ENCODE results near the gene GPC5. TPM values are rescaled to one million over a fixed set of nuclear protein-coding genes. Genes with fewer than 3 reads are reported as not detected.
"Not testable (repeated sequence)": the region's sequence is repeated elsewhere in the genome, so short reads cannot be mapped to it uniquely, and the experiment has no call there.

Gene GPC5
- total and polyA plus RNA-seq, 7 donors: 0.23 TPM; not detected in 6

DNA sequence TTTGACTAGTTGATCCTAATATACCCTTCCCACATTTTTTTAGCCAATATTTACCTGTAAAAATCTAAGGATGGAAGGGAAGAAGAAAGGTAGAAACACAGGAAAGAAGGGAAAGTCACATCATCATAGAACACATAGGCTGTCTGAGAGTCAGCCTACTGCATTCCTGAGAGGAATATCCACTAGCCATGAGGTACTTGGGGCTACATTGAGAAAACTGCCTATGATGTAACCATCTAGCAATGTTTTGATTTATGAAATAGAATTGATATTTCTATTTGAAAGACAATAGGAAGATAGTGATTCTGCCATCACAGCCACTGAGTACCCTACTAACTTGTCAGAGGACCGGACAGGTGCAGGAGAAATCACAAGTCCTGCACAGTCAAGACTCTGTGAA, 873.8 kb downstream of the GPC5 start:
- DNase-seq (no peak), ATAC-seq (no peak)
- no peaks in the 10 kb centered on the region for H3K9me3 ChIP-seq
- H3K36me3 ChIP-seq (ENCODE audit: insufficient read depth in 1 of 2, low read depth in 1 of 2): no peaks in the 10 kb centered on the region
- H3K4me3 ChIP-seq: no peak overlapping the region
- no peaks in the 10 kb centered on the region for H3K27me3 ChIP-seq (ENCODE audit: insufficient read depth in 3 of 3, low read length in 2 of 3)
- 86 to 92% (median 89%) methylated on average over 1 of the region's 1 CpG for WGBS, 3 donors
- TF ChIP-seq, protein P1, sequence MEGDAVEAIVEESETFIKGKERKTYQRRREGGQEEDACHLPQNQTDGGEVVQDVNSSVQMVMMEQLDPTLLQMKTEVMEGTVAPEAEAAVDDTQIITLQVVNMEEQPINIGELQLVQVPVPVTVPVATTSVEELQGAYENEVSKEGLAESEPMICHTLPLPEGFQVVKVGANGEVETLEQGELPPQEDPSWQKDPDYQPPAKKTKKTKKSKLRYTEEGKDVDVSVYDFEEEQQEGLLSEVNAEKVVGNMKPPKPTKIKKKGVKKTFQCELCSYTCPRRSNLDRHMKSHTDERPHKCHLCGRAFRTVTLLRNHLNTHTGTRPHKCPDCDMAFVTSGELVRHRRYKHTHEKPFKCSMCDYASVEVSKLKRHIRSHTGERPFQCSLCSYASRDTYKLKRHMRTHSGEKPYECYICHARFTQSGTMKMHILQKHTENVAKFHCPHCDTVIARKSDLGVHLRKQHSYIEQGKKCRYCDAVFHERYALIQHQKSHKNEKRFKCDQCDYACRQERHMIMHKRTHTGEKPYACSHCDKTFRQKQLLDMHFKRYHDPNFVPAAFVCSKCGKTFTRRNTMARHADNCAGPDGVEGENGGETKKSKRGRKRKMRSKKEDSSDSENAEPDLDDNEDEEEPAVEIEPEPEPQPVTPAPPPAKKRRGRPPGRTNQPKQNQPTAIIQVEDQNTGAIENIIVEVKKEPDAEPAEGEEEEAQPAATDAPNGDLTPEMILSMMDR (IDR thresholded peaks at IDR 0.05): no peak
- intact Hi-C loops (cut with DNase I): no loop called here
- no peaks in the 10 kb centered on the region for H3K4me1 ChIP-seq
- H3K27ac ChIP-seq: no peak overlapping the region

DNA sequence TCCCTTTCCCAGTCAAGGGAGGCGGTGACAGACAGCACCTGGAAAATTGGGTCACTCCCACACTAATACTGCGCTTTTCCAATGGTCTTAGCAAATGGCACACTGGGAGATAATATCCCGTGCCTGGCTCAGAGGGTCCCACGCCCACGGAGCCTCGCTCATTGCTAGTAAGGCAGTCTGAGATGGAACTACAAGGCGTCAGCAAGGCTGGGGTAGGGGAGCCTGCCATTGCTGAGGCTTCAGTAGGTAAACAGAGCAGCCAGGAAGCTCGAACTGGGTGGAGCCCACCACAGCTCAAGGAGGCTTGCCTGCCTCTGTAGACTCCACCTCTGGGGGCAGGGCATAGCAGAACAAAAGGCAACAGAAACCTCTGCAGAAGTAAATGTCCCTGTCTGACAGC, 882.6 kb downstream of the GPC5 start:
- H3K36me3 ChIP-seq (ENCODE audit: insufficient read depth in 1 of 2, low read depth in 1 of 2); ATAC-seq; H3K4me3 ChIP-seq; H3K4me1 ChIP-seq; intact Hi-C loops (cut with DNase I); H3K27me3 ChIP-seq (ENCODE audit: insufficient read depth in 3 of 3, low read length in 2 of 3); H3K9me3 ChIP-seq; DNase-seq; H3K27ac ChIP-seq: not testable (repeated sequence)
- WGBS, 3 donors: 68 to 75% (median 69%) methylated on average over 8 of the region's 8 CpGs

DNA sequence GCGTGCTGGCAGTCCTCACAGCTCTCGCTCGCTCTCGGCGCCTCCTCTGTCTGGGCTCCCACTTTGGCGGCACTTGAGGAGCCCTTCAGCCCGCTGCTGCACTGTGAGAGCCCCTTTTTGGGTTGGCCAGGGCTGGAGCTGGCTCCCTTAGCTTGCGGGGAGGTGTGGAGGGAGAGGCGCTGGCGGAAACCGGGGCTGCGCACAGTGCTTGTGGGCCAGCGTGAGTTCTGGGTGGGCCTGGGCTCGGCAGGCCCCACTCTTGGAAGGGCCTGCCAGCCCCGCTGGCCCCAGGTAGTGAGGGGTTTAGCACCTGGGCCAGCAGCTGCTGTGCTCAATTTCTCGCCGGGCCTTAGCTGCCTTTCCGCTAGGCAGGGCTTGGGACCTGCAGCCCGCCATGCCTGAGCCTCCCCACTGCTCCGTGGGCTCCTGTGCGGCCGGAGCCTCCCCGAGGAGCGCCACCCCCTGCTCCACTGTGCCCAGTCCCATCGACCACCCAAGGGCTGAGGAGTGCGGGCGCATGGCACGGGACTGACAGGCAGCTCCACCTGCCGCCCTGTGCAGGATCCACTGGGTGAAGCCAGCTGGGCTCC, 892.4 kb downstream of the GPC5 start:
- H3K36me3 ChIP-seq (ENCODE audit: insufficient read depth in 1 of 2, low read depth in 1 of 2); H3K27me3 ChIP-seq (ENCODE audit: insufficient read depth in 3 of 3, low read length in 2 of 3); ATAC-seq; intact Hi-C loops (cut with DNase I); DNase-seq; H3K27ac ChIP-seq; H3K9me3 ChIP-seq; H3K4me1 ChIP-seq; H3K4me3 ChIP-seq: not testable (repeated sequence)
- 90 to 95% (median 93%) methylated on average over 28 to 29 of the region's 29 CpGs for WGBS, 3 donors

DNA sequence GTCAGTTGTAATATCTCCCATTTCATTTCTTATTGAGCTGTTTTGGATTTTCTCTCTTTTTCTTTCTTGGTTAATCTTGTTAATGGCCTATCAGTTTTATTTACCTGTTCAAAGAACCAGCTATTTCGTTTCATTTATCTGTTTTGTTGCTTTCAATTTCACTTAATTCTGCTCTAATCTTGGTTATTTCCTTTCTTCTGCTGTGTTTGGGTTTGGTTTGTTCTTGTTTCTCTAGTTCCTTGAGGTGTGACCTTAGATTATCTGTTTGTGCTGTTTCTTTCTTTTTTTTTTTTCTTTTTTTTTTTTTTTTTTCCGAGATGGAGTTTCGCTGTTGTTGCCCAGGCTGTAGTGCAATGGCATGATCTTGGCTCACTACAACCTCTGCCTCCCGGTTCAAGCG, 896.1 kb downstream of the GPC5 start:
- DNase-seq; H3K9me3 ChIP-seq; ATAC-seq; H3K4me3 ChIP-seq; intact Hi-C loops (cut with DNase I); H3K36me3 ChIP-seq (ENCODE audit: insufficient read depth in 1 of 2, low read depth in 1 of 2); H3K27me3 ChIP-seq (ENCODE audit: insufficient read depth in 3 of 3, low read length in 2 of 3); H3K27ac ChIP-seq; H3K4me1 ChIP-seq: not testable (repeated sequence)
- WGBS, 3 donors: 80 to 88% (median 80%) methylated on average over 5 of the region's 5 CpGs

DNA sequence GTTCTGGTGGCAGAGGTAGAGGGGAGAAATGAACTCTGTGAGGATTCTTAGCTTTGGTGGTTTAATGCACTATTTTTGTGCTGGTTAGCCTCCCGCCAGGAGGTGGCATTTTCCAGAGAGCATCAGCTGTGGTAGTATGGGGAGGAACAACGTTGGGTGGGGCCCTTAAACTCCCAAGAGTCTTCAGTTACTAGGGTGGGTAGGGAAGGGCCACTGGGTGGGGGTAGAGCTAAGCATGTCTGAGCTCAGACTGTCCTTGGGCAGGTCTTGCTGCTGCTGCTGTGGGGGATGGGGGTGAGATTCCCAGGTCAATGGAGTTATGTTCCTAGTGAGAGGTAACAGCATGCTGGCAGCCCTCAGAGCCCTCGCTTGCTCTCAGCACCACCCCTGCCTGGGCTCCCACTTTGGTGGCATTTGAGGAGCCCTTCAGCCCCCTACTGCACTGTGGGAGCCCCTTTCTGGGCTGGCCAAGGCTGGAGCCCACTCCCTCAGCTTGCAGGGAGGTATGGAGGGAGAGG, 897.8 kb downstream of the GPC5 start:
- H3K9me3 ChIP-seq; H3K4me3 ChIP-seq; H3K27ac ChIP-seq; H3K27me3 ChIP-seq (ENCODE audit: insufficient read depth in 3 of 3, low read length in 2 of 3); DNase-seq; intact Hi-C loops (cut with DNase I); H3K36me3 ChIP-seq (ENCODE audit: insufficient read depth in 1 of 2, low read depth in 1 of 2); H3K4me1 ChIP-seq; ATAC-seq: not testable (repeated sequence)
- 87 to 89% (median 87%) methylated on average over 3 of the region's 3 CpGs for WGBS, 3 donors

DNA sequence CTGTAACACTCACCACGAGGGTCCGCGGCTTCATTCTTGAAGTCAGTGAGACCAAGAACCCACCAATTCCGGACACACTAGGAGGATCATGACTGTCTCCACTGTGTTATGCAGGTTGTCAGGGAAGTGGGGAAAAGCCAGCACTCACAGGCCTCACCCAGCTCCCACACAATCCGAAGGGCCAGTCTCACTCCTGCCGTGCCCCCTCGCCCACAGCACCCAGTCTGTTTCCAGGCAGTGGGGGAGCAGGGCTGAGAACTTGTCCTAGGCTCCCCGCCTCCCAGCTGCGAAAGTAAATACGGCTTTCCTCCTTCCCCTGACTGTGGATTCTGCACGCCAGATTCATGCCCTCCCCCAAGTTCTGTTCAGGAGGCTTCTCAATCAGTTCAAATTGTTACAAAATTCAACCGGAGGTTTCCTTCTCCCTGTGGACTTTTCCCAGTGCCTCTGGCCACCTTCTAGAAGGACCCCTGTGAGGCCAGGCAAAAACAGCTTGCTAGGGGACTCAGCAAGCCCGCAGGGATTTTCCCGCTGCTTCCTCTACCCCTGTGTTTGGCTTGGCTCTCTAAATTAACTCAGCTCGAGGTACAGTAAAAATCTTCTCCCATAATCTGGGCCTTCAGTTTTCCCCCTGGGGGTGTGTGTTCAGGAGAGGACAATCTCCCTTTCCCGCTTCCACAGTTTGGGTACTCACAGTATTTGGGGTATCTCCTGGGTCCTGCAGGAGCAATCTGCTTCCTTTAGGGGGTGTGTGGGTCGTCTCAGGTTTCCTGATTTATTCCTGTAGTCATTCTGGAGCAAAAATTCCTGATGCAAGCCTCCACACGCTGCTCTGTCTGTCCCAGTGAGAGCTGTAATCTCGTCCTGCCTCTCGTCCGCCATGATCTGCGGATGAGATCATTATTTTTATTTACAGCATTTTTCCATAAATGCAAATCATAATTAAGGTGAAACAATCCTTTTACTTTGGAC, 899.8 kb downstream of the GPC5 start:
- Histone ChIP-seq H3K27ac (no peak overlapping the region), H3K4me1 (no peaks in the 10 kb centered on the region), H3K9me3 (no peaks in the 10 kb centered on the region), H3K27me3 (ENCODE audit: insufficient read depth in 3 of 3, low read length in 2 of 3) (no peaks in the 10 kb centered on the region), H3K36me3 (ENCODE audit: insufficient read depth in 1 of 2, low read depth in 1 of 2) (no peaks in the 10 kb centered on the region), H3K4me3 (no peak overlapping the region)
- intact Hi-C loops (cut with DNase I): no loop called here
- no peak for DNase-seq
- ATAC-seq: no peak
- TF ChIP-seq, protein P1 (IDR thresholded peaks at IDR 0.05): no peak
- WGBS, 3 donors: 72 to 80% (median 73%) methylated on average over 22 of the region's 22 CpGs
